HEK293 (cell line): ENCODE measurements around the gene KLK15.

ENCODE experiments used
- CTCF ChIA-PET: fragments of 350-600 bp; formaldehyde crosslinking; extraction: SDS; loops from one replicate; lab custom pipeline; 2021; ENCODE audit warnings: antibody characterized with exemption; lab: Yijun Ruan, JAX
- POLR2A ChIA-PET: fragments of 300-600 bp; formaldehyde crosslinking; extraction: SDS; loops from one replicate; lab custom pipeline; 2020; ENCODE audit warnings: antibody characterized with exemption, inconsistent platforms; lab: Yijun Ruan, JAX
- H3K27ac ChIP-seq: fragments of 200-500 bp; sonication (Bioruptor generic); 2 replicates; pipeline ENCODE4 v1.5.1; 2014; ENCODE audit warnings: low read depth, low read length, control low read depth, inconsistent platforms; ENCODE audit errors: extremely low read depth
- H3K36me3 ChIP-seq, 2 experiments: fragments of 200-500 bp in 1 of 2; sonication (Bioruptor generic) in 1 of 2; 1 replicate in 1 of 2; 2 replicates in 1 of 2; pipeline ENCODE4 v1.5.1; 2014 to 2017; ENCODE audit warnings: inconsistent platforms in 2 of 2, low read length in 2 of 2; ENCODE audit not compliant: control insufficient read depth in 2 of 2, insufficient read depth in 1 of 2
- H3K4me1 ChIP-seq: fragments of 200-500 bp; sonication (Bioruptor generic); 2 replicates; pipeline ENCODE4 v1.5.1; 2014; ENCODE audit warnings: mild to moderate bottlenecking, low read length, inconsistent platforms; ENCODE audit not compliant: control insufficient read depth, insufficient read depth
- H3K4me3 ChIP-seq: 2 replicates; pipeline ENCODE4 v1.5.1; 2011; ENCODE audit warnings: low read depth, mild to moderate bottlenecking, control low read depth, low read length, moderate library complexity
- H3K9me3 ChIP-seq: fragments of 200-500 bp; sonication (Bioruptor generic); 2 replicates; pipeline ENCODE4 v1.5.1; 2014; ENCODE audit warnings: low read depth, low read length, inconsistent platforms; ENCODE audit not compliant: control insufficient read depth, insufficient read depth
- FEZF1 ChIP-seq: fragments of 450-650 bp; formaldehyde crosslinking; IDR thresholded peaks from 2 replicates; pipeline ENCODE4 v1.5.1; 2016; ENCODE audit warnings: missing biosample characterization, missing genetic modification characterization
- GLI2 ChIP-seq: fragments of 450-650 bp; formaldehyde crosslinking; IDR thresholded peaks from 2 replicates; pipeline ENCODE4; 2017; ENCODE audit warnings: missing biosample characterization, missing genetic modification characterization, low read depth, borderline replicate concordance
- SP7 ChIP-seq: fragments of 450-650 bp; formaldehyde crosslinking; IDR thresholded peaks from 2 replicates; pipeline ENCODE4 v1.5.1; 2016; ENCODE audit warnings: missing biosample characterization, missing genetic modification characterization
- ZBTB17 ChIP-seq: fragments of 450-650 bp; formaldehyde crosslinking; IDR thresholded peaks from 2 replicates; pipeline ENCODE4 v1.5.1; 2016; ENCODE audit warnings: missing biosample characterization, missing genetic modification characterization
- ZFHX2 ChIP-seq: fragments of 450-650 bp; formaldehyde crosslinking; conservative IDR thresholded peaks from 2 replicates; pipeline ENCODE4 v1.5.1; 2016; ENCODE audit warnings: missing biosample characterization, missing genetic modification characterization
- ZNF529 ChIP-seq: fragments of 450-650 bp; formaldehyde crosslinking; IDR thresholded peaks from 2 replicates; pipeline ENCODE4 v1.5.1; 2017; ENCODE audit warnings: missing genetic modification characterization, missing biosample characterization; ENCODE audit not compliant: insufficient replicate concordance
- ZNF623 ChIP-seq: fragments of 450-650 bp; formaldehyde crosslinking; IDR thresholded peaks from 2 replicates; pipeline ENCODE4 v1.5.1; 2016; ENCODE audit warnings: missing biosample characterization, missing genetic modification characterization
- ZNF768 ChIP-seq: fragments of 450-650 bp; formaldehyde crosslinking; IDR thresholded peaks from 2 replicates; pipeline ENCODE4 v1.5.1; 2018; ENCODE audit warnings: missing biosample characterization, mild to moderate bottlenecking, missing genetic modification characterization
- ZNF791 ChIP-seq: fragments of 450-650 bp; formaldehyde crosslinking; IDR thresholded peaks from 2 replicates; pipeline ENCODE4 v1.5.1; 2016; ENCODE audit warnings: missing biosample characterization, missing genetic modification characterization
- ZSCAN30 ChIP-seq: fragments of 450-650 bp; IDR thresholded peaks from 2 replicates; pipeline ENCODE4 v1.5.1; 2018; ENCODE audit warnings: missing biosample characterization, mild to moderate bottlenecking, missing genetic modification characterization, moderate library complexity
- TF ChIP-seq, protein P1 (sequence below): fragments of 450-650 bp; formaldehyde crosslinking; IDR thresholded peaks from 2 replicates; pipeline ENCODE4 v1.5.1; 2017; ENCODE audit warnings: missing biosample characterization, mild to moderate bottlenecking, missing genetic modification characterization, moderate library complexity
- TF ChIP-seq, protein P2 (sequence below): fragments of 450-650 bp; formaldehyde crosslinking; IDR thresholded peaks from 2 replicates; pipeline ENCODE4 v1.5.1; 2016; ENCODE audit warnings: missing biosample characterization, missing genetic modification characterization

The KLK15 gene

DNA sequence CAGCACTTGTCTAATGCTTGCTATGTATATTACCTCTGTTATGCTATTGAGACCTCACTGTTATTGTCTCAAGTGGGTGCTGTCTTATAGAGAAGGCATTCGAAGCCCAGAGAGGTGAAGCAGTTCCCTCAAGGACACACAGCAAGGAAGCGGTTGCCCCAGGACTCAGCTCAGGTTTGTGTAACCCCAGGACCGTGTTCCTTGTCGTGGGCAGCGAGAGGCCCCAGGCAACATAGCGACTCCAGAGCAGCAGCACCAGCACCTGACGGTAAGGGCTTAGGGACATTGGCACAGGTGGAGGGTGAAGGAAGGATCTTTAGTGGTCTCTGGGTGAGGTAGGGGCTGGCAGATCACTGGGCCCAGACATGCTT is 2.4 kb downstream of the KLK15 start:
- TF ChIP-seq ZNF768 (tag by site-specific recombination), result peak; percentile 61; the same call in 1 of the 2 replicates
- peak; percentile 64 for TF ChIP-seq ZNF623 (tag by site-specific recombination)
- TF ChIP-seq, protein P1, sequence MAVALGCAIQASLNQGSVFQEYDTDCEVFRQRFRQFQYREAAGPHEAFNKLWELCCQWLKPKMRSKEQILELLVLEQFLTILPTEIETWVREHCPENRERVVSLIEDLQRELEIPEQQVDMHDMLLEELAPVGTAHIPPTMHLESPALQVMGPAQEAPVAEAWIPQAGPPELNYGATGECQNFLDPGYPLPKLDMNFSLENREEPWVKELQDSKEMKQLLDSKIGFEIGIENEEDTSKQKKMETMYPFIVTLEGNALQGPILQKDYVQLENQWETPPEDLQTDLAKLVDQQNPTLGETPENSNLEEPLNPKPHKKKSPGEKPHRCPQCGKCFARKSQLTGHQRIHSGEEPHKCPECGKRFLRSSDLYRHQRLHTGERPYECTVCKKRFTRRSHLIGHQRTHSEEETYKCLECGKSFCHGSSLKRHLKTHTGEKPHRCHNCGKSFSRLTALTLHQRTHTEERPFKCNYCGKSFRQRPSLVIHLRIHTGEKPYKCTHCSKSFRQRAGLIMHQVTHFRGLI, result no peak
- TF ChIP-seq, all 188 proteins: peak for 2
- H3K27ac ChIP-seq, result no peak overlapping the region

DNA sequence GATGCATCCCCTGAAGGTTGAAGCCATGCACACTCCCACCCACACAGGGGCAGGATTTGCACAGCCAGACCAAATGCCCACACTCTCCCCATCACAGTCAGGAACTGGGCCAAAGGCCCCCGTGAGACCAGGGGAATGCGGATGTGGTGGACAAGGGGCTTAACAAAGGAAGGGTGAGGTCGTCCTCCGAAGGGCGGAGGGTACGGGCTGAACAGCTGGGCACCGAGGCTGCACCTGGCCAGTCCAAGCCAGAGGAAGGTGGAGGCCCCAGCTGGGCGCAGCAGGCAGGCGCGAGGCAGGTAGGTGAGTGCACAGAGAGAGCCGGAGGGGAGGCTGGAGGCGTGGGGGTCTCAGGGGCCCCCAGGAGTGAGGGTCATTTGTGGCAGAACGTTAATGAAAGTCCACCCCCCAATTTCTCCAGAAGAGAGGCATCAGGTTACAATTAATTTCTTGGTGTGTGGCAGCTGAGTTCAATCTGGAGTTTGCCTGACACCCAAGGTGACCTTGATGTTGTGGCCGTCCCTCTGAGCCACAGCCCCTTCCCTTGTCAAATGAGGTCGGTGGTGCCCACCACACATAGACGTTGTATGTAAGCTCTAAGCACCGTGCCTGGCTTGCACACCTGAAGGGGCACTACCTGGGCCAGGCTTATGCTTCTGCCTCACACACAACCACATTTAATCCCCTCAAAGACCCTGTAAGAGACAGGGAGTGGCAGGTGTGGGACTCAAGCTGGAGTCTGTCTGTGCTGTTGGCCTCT is 2.9 kb downstream of the KLK15 start:
- POLR2A ChIA-PET, result interaction anchor here (1.2 kb wide), 1 partner anchor 26 kb away, joined by 4 read pairs; no protein-coding TSS in a partner anchor

More for the DNA sequence above, 2.4 kb downstream of the KLK15 start:
- H3K4me1 ChIP-seq, result no peaks in the 10 kb centered on the region; the same call in 1 of the 2 replicates
- ChIA-PET CTCF (interaction anchor here (1.1 kb wide), 1 partner anchor 75 kb away, joined by 3 read pairs; no protein-coding TSS in a partner anchor), POLR2A (interaction anchor here (1.2 kb wide), 1 partner anchor 26 kb away, joined by 4 read pairs; no protein-coding TSS in a partner anchor)
- H3K36me3 ChIP-seq, result no peaks in the 10 kb centered on the region
- H3K4me3 ChIP-seq, result no peak overlapping the region
- no peaks in the 10 kb centered on the region for H3K9me3 ChIP-seq

GRCh38 chr19:50829801-50830200 is 3.6 kb downstream of the KLK15 start:
- Histone ChIP-seq H3K4me1 (no peaks in the 10 kb centered on the region), H3K9me3 (no peaks in the 10 kb centered on the region), H3K36me3 (no peaks in the 10 kb centered on the region), H3K27ac (no peak overlapping the region), H3K4me3 (no peak overlapping the region)
- POLR2A ChIA-PET, result interaction anchor here (1.2 kb wide), 1 partner anchor 25 kb away, joined by 4 read pairs; no protein-coding TSS in a partner anchor
- CTCF ChIA-PET, result interaction anchor here (0.9 kb wide), 1 partner anchor 10 kb away, joined by 3 read pairs; no protein-coding TSS in a partner anchor
- TF ChIP-seq ZSCAN30 (tag by site-specific recombination) (no peak), FEZF1 (tag by site-specific recombination) (no peak), ZNF791 (tag by site-specific recombination) (no peak), ZBTB17 (tag by site-specific recombination) (0 out of 2 replicates have a peak, but pooled peaks have one; percentile 30)

More for the DNA sequence above, 2.9 kb downstream of the KLK15 start:
- Histone ChIP-seq H3K9me3 (no peaks in the 10 kb centered on the region), H3K36me3 (no peaks in the 10 kb centered on the region), H3K27ac (no peak overlapping the region), H3K4me3 (no peak overlapping the region), H3K4me1 (no peaks in the 10 kb centered on the region; the same call in 1 of the 2 replicates)
- TF ChIP-seq ZBTB17 (tag by site-specific recombination) (0 out of 2 replicates have a peak, but pooled peaks have one; percentile 2), SP7 (no peak), ZFHX2 (peak; percentile 36; the same call in 1 of the 2 replicates), ZNF529 (tag by site-specific recombination) (no peak)
- CTCF ChIA-PET, result interaction anchor here (0.9 to 1.1 kb wide), 2 partner anchors 10 to 75 kb away, joined by 3 read pairs; no protein-coding TSS in a partner anchor

GRCh38 chr19:50827476-50827875 is 5.9 kb downstream of the KLK15 start:
- no peaks in the 10 kb centered on the region for H3K4me1 ChIP-seq
- no peak for TF ChIP-seq GLI2
- TF ChIP-seq, protein P2, sequence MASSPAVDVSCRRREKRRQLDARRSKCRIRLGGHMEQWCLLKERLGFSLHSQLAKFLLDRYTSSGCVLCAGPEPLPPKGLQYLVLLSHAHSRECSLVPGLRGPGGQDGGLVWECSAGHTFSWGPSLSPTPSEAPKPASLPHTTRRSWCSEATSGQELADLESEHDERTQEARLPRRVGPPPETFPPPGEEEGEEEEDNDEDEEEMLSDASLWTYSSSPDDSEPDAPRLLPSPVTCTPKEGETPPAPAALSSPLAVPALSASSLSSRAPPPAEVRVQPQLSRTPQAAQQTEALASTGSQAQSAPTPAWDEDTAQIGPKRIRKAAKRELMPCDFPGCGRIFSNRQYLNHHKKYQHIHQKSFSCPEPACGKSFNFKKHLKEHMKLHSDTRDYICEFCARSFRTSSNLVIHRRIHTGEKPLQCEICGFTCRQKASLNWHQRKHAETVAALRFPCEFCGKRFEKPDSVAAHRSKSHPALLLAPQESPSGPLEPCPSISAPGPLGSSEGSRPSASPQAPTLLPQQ (tag by site-specific recombination), result no peak
- no peaks in the 10 kb centered on the region for H3K9me3 ChIP-seq
- H3K27ac ChIP-seq, result no peak overlapping the region
- ChIA-PET CTCF (no interaction called here), POLR2A (no interaction called here)
- H3K36me3 ChIP-seq, result no peaks in the 10 kb centered on the region
- H3K4me3 ChIP-seq, result no peak overlapping the region
